ENCODE data around the gene CDHR5.

The CDHR5 gene

DNA sequence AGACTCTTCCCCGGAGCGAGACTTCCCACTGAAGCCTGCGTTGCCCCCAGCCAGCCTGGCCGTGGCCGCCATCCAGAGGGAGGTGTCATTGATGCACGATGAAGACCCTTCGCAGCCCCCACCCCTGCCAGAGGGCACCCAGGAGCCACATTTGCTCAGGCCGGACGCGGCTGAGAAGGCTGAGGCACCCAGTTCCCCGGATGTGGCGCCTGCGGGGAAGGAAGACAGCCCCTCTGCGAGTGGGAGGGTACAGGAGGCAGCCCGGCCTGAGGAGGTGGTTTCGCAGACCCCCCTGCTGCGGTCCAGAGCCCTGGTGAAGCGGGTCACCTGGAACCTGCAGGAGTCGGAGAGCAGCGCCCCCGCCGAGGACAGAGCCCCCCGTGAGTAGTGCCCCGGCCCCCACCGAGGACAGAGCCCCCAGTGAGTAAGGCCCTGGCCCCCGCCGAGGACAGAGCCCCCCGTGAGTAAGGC is 15.4 kb downstream of the CDHR5 start:
- peak overlapping the region; percentile 24 for H2BK5ac ChIP-seq (ENCODE audit: low read length)
- no peak overlapping the region for H3K9ac ChIP-seq (ENCODE audit: low read depth, low read length, poor library complexity)
- H3K18ac ChIP-seq (ENCODE audit: low read length), result no peak overlapping the region
- H3K4me2 ChIP-seq (ENCODE audit: insufficient read depth, low read length, poor library complexity, severe bottlenecking), result no peak overlapping the region
- peak overlapping the region; percentile 22 for H2BK12ac ChIP-seq (ENCODE audit: low read length)
- no peak overlapping the region for H3K4me3 ChIP-seq (ENCODE audit: low read length in 2 of 2)
- no peaks in the 10 kb centered on the region for H3K4me1 ChIP-seq (ENCODE audit: control insufficient read depth in 2 of 2, insufficient read depth in 1 of 2, low read depth in 1 of 2, low read length in 2 of 2)
- H3K27me3 ChIP-seq (ENCODE audit: control insufficient read depth in 3 of 3, insufficient read depth in 3 of 3, low read depth in 1 of 3, low read length in 3 of 3), result peaks cover 0 to 2% (median 0%) of the 10 kb centered on the region in 3 experiments
- no CpG with 5 or more reads among the region's 28 CpGs for WGBS, 2 donors (ENCODE audit: extremely low coverage in 2 of 2, insufficient read length in 2 of 2, insufficient replicate concordance in 1 of 2)
- H3K9me3 ChIP-seq (replicated peaks in 1 of 2; ENCODE audit: control insufficient read depth in 2 of 2, insufficient read depth in 1 of 2, low read depth in 1 of 2, low read length in 2 of 2), result no peaks in the 10 kb centered on the region
- no peak for DNase-seq (ENCODE audit: low spot score)
- no peak overlapping the region for H2BK15ac ChIP-seq (ENCODE audit: low read length)
- H4K8ac ChIP-seq (ENCODE audit: low read depth, low read length), result no peak overlapping the region
- H3K79me1 ChIP-seq (ENCODE audit: low read depth, low read length), result peaks cover 13% of the 10 kb centered on the region
- no peak overlapping the region for H3K27ac ChIP-seq (replicated peaks; ENCODE audit: low read length)
- no peak overlapping the region for H2BK120ac ChIP-seq (ENCODE audit: low read depth, low read length)
- H3K14ac ChIP-seq (ENCODE audit: low read length), result no peak overlapping the region
- no peak overlapping the region for H4K91ac ChIP-seq (ENCODE audit: low read depth, low read length, poor library complexity)
- H3K23ac ChIP-seq (ENCODE audit: low read depth, low read length, poor library complexity), result no peak overlapping the region
- no peak overlapping the region for H2AFZ ChIP-seq (ENCODE audit: low read length)
- no peak overlapping the region for H2AK5ac ChIP-seq (ENCODE audit: low read depth, low read length)
- H3K36me3 ChIP-seq (replicated peaks in 1 of 2; ENCODE audit: control insufficient read depth in 2 of 2, insufficient read depth in 2 of 2, low read length in 2 of 2), result peaks cover 74 to 96% of the 10 kb centered on the region in 2 donors
- no peak overlapping the region for H3K4ac ChIP-seq (ENCODE audit: low read length)

DNA sequence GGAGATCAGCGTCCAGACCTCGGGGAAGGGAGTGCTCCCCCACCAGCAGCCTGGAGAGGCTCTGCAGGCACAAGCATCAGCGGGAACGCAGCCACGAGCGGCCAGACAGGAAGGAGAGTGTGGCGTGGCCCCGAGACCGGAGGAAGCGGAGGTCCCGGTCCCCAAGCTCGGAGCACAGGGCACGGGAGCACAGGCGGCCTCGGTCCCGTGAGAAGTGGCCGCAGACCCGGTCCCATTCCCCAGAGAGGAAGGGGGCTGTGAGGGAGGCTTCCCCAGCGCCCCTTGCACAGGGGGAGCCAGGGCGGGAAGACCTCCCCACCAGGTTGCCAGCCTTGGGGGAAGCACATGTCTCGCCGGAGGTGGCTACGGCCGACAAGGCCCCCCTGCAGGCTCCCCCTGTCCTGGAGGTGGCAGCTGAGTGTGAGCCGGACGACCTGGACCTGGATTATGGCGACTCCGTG is 15.9 kb downstream of the CDHR5 start:
- H3K18ac ChIP-seq (ENCODE audit: low read length), result no peak overlapping the region
- no peak overlapping the region for H3K14ac ChIP-seq (ENCODE audit: low read length)
- DNase-seq (ENCODE audit: low spot score), result no peak
- H3K27me3 ChIP-seq (ENCODE audit: control insufficient read depth in 3 of 3, insufficient read depth in 3 of 3, low read depth in 1 of 3, low read length in 3 of 3), result peaks cover 0 to 2% (median 0%) of the 10 kb centered on the region in 3 experiments
- H3K9ac ChIP-seq (ENCODE audit: low read depth, low read length, poor library complexity), result no peak overlapping the region
- H2AFZ ChIP-seq (ENCODE audit: low read length), result no peak overlapping the region
- no CpG with 5 or more reads among the region's 28 CpGs for whole genome bisulfite sequencing, 2 donors (ENCODE audit: extremely low coverage in 2 of 2, insufficient read length in 2 of 2, insufficient replicate concordance in 1 of 2)
- H4K91ac ChIP-seq (ENCODE audit: low read depth, low read length, poor library complexity), result no peak overlapping the region
- H3K79me1 ChIP-seq (ENCODE audit: low read depth, low read length), result peaks cover 10% of the 10 kb centered on the region
- no peak overlapping the region for H4K8ac ChIP-seq (ENCODE audit: low read depth, low read length)
- no peak overlapping the region for H3K4ac ChIP-seq (ENCODE audit: low read length)
- H2BK5ac ChIP-seq (ENCODE audit: low read length), result peak overlapping the region; percentile 24
- H2BK15ac ChIP-seq (ENCODE audit: low read length), result no peak overlapping the region
- no peak overlapping the region for H3K27ac ChIP-seq (replicated peaks; ENCODE audit: low read length)
- H3K23ac ChIP-seq (ENCODE audit: low read depth, low read length, poor library complexity), result no peak overlapping the region
- no peak overlapping the region for H3K4me2 ChIP-seq (ENCODE audit: insufficient read depth, low read length, poor library complexity, severe bottlenecking)
- no peak overlapping the region for H2AK5ac ChIP-seq (ENCODE audit: low read depth, low read length)
- no peak overlapping the region for H3K4me3 ChIP-seq (ENCODE audit: low read length in 2 of 2)
- no peaks in the 10 kb centered on the region for H3K9me3 ChIP-seq (replicated peaks in 1 of 2; ENCODE audit: control insufficient read depth in 2 of 2, insufficient read depth in 1 of 2, low read depth in 1 of 2, low read length in 2 of 2)
- no peaks in the 10 kb centered on the region for H3K4me1 ChIP-seq (ENCODE audit: control insufficient read depth in 2 of 2, insufficient read depth in 1 of 2, low read depth in 1 of 2, low read length in 2 of 2)
- H2BK120ac ChIP-seq (ENCODE audit: low read depth, low read length), result no peak overlapping the region
- no peak overlapping the region for H2BK12ac ChIP-seq (ENCODE audit: low read length)
- peaks cover 78 to 96% of the 10 kb centered on the region in 2 donors for H3K36me3 ChIP-seq (replicated peaks in 1 of 2; ENCODE audit: control insufficient read depth in 2 of 2, insufficient read depth in 2 of 2, low read length in 2 of 2)

DNA sequence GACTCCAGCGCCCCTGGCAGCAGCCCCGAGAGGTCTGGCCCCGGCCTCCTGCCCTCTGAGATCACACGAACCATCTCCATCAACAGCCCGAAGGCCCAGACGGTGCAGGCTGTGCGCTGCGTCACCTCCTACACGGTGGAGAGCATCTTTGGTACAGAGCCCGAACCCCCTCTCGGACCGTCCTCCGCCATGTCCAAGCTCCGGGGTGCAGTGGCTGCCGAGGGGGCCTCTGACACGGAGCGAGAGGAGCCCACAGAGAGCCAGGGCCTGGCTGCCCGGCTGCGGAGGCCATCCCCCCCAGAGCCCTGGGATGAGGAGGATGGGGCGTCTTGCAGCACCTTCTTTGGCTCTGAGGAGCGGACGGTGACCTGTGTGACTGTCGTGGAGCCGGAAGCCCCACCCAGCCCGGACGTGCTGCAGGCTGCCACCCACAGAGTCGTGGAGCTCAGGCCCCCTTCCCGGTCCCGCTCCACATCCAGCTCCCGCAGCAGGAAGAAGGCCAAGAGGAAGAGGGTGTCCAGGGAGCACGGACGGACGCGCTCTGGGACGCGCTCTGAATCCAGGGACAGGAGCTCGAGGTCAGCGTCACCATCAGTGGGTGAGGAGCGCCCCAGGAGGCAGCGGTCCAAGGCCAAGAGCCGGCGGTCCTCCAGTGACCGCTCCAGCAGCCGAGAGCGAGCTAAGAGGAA is 16.6 kb downstream of the CDHR5 start:
- Histone ChIP-seq H3K4me3 (ENCODE audit: low read length in 2 of 2) (no peak overlapping the region), H2BK5ac (ENCODE audit: low read length) (no peak overlapping the region), H3K4me2 (ENCODE audit: insufficient read depth, low read length, poor library complexity, severe bottlenecking) (no peak overlapping the region), H3K4me1 (ENCODE audit: control insufficient read depth in 2 of 2, insufficient read depth in 1 of 2, low read depth in 1 of 2, low read length in 2 of 2) (no peaks in the 10 kb centered on the region), H4K8ac (ENCODE audit: low read depth, low read length) (no peak overlapping the region), H3K18ac (ENCODE audit: low read length) (no peak overlapping the region), H2BK15ac (ENCODE audit: low read length) (no peak overlapping the region), H2BK12ac (ENCODE audit: low read length) (no peak overlapping the region), H3K27me3 (ENCODE audit: control insufficient read depth in 3 of 3, insufficient read depth in 3 of 3, low read depth in 1 of 3, low read length in 3 of 3) (peaks cover 0 to 2% (median 0%) of the 10 kb centered on the region in 3 experiments), H3K36me3 (replicated peaks in 1 of 2; ENCODE audit: control insufficient read depth in 2 of 2, insufficient read depth in 2 of 2, low read length in 2 of 2) (peaks cover 79 to 98% of the 10 kb centered on the region in 2 donors), H3K9me3 (replicated peaks in 1 of 2; ENCODE audit: control insufficient read depth in 2 of 2, insufficient read depth in 1 of 2, low read depth in 1 of 2, low read length in 2 of 2) (no peaks in the 10 kb centered on the region), H4K91ac (ENCODE audit: low read depth, low read length, poor library complexity) (no peak overlapping the region), H2AK5ac (ENCODE audit: low read depth, low read length) (no peak overlapping the region), H3K27ac (replicated peaks; ENCODE audit: low read length) (no peak overlapping the region), H3K9ac (ENCODE audit: low read depth, low read length, poor library complexity) (no peak overlapping the region), H3K4ac (ENCODE audit: low read length) (no peak overlapping the region), H3K79me1 (ENCODE audit: low read depth, low read length) (peaks cover 8% of the 10 kb centered on the region), H2AFZ (ENCODE audit: low read length) (no peak overlapping the region), H3K23ac (ENCODE audit: low read depth, low read length, poor library complexity) (peak overlapping the region; percentile 31), H2BK120ac (ENCODE audit: low read depth, low read length) (no peak overlapping the region), H3K14ac (ENCODE audit: low read length) (no peak overlapping the region)
- WGBS, 2 donors (ENCODE audit: extremely low coverage in 2 of 2, insufficient read length in 2 of 2, insufficient replicate concordance in 1 of 2), result no CpG with 5 or more reads among the region's 45 CpGs
- DNase-seq (ENCODE audit: low spot score), result no peak

DNA sequence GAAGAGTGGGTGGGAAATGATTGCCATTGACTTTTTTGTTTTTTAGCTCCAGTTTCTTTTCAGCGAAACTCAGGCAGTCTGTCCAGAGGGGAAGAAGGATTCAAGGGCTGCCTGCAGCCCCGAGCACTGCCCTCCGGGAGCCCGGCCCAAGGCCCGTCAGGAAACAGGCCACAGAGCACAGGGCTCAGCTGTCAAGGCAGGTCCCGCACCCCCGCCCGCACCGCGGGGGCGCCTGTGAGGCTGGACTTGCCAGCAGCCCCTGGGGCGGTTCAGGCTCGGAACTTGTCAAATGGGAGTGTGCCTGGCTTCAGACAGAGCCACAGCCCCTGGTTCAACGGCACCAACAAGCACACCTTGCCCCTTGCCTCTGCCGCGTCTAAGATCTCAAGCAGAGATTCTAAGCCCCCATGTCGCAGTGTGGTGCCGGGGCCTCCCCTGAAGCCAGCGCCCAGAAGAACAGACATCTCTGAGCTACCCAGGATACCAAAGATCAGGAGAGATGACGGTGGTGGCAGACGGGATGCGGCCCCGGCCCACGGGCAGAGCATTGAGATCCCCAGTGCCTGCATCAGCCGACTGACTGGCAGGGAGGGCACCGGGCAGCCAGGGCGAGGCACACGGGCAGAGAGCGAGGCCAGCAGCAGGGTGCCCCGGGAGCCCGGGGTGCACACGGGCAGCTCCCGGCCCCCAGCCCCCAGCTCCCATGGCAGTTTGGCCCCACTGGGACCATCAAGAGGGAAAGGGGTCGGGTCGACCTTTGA is 17.6 kb downstream of the CDHR5 start:
- Histone ChIP-seq H2BK120ac (ENCODE audit: low read depth, low read length) (no peak overlapping the region), H3K9me3 (replicated peaks in 1 of 2; ENCODE audit: control insufficient read depth in 2 of 2, insufficient read depth in 1 of 2, low read depth in 1 of 2, low read length in 2 of 2) (no peaks in the 10 kb centered on the region), H3K79me1 (ENCODE audit: low read depth, low read length) (peaks cover 7% of the 10 kb centered on the region), H2BK15ac (ENCODE audit: low read length) (no peak overlapping the region), H3K36me3 (replicated peaks in 1 of 2; ENCODE audit: control insufficient read depth in 2 of 2, insufficient read depth in 2 of 2, low read length in 2 of 2) (peaks cover 75 to 98% of the 10 kb centered on the region in 2 donors), H2BK5ac (ENCODE audit: low read length) (no peak overlapping the region), H4K91ac (ENCODE audit: low read depth, low read length, poor library complexity) (no peak overlapping the region), H4K8ac (ENCODE audit: low read depth, low read length) (no peak overlapping the region), H3K4ac (ENCODE audit: low read length) (no peak overlapping the region), H3K9ac (ENCODE audit: low read depth, low read length, poor library complexity) (no peak overlapping the region), H3K18ac (ENCODE audit: low read length) (no peak overlapping the region), H3K4me3 (ENCODE audit: low read length in 2 of 2) (no peak overlapping the region), H3K23ac (ENCODE audit: low read depth, low read length, poor library complexity) (no peak overlapping the region), H2AFZ (ENCODE audit: low read length) (no peak overlapping the region), H2BK12ac (ENCODE audit: low read length) (no peak overlapping the region), H2AK5ac (ENCODE audit: low read depth, low read length) (no peak overlapping the region), H3K4me2 (ENCODE audit: insufficient read depth, low read length, poor library complexity, severe bottlenecking) (peak overlapping the region; percentile 11), H3K14ac (ENCODE audit: low read length) (no peak overlapping the region), H3K4me1 (ENCODE audit: control insufficient read depth in 2 of 2, insufficient read depth in 1 of 2, low read depth in 1 of 2, low read length in 2 of 2) (no peaks in the 10 kb centered on the region), H3K27ac (replicated peaks; ENCODE audit: low read length) (no peak overlapping the region), H3K27me3 (ENCODE audit: control insufficient read depth in 3 of 3, insufficient read depth in 3 of 3, low read depth in 1 of 3, low read length in 3 of 3) (peaks cover 0 to 2% (median 0%) of the 10 kb centered on the region in 3 experiments)
- no peak for DNase-seq (ENCODE audit: low spot score)
- WGBS, 2 donors (ENCODE audit: extremely low coverage in 2 of 2, insufficient read length in 2 of 2, insufficient replicate concordance in 1 of 2), result no CpG with 5 or more reads among the region's 35 CpGs

Measured in neuronal stem cell (in vitro differentiated cells).